Thoracic aorta (tissue), 2 donors: ENCODE measurements around the gene PPM1H. TPM values are rescaled to one million over a fixed set of nuclear protein-coding genes. Genes with fewer than 3 reads are reported as not detected.
A peak's percentile ranks its signal among the peaks of the same experiment; 100 is the strongest.

Experiments used
- ATAC-seq: fragments of 150-250 bp; one replicate; pipeline ENCODE4 v1.8.0; 2017; ENCODE audit warnings: low read depth; ENCODE audit not compliant: insufficient number of reproducible peaks, low FRiP score
- DNase-seq: peaks from one replicate; pipeline ENCODE4 v3.0.0-alpha.2; 2020; ENCODE audit warnings: low spot score
- H3K27ac ChIP-seq, 2 donors: fragments of 200-600 bp; sonication (generic); 1 replicate in 1 of 2; 2 replicates in 1 of 2; pipeline ENCODE4 v1.5.1; 2016; ENCODE audit warnings: mild to moderate bottlenecking in 2 of 2, moderate library complexity in 2 of 2
- H3K27me3 ChIP-seq: fragments of 200-600 bp; sonication (generic); replicated peaks from 2 replicates; pipeline ENCODE4 v1.6.0; 2016; ENCODE audit warnings: mild to moderate bottlenecking; ENCODE audit not compliant: insufficient read depth
- H3K36me3 ChIP-seq: fragments of 200-600 bp; sonication (generic); one replicate; pipeline ENCODE4 v1.5.1; 2016
- H3K4me1 ChIP-seq, 2 donors: fragments of 200-600 bp; sonication (generic); 1 replicate in 1 of 2; 2 replicates in 1 of 2; pipeline versions ENCODE4 v1.5.1 to v1.6.0; 2016; ENCODE audit warnings: low read depth in 2 of 2, mild to moderate bottlenecking in 1 of 2; ENCODE audit not compliant: control insufficient read depth in 1 of 2
- H3K4me3 ChIP-seq: fragments of 200-600 bp; sonication (generic); 2 replicates; pipeline ENCODE4 v1.5.1; 2016; ENCODE audit warnings: mild to moderate bottlenecking
- H3K9me3 ChIP-seq: fragments of 200-600 bp; sonication (generic); 2 replicates; pipeline ENCODE4 v1.5.1; 2016
- CTCF ChIP-seq: fragments of 200-600 bp; sonication (generic); IDR thresholded peaks from one replicate; pipeline ENCODE4 v1.5.1; 2019; ENCODE audit warnings: antibody characterized with exemption
- total RNA-seq, 2 donors: library from RNA; depleted of rRNA; stranded (reverse); fragments of >200 nt; gene quantifications; one replicate each; pipeline versions ENCODE4 v1.1.0 to v1.2.3, GENCODE V29; 2016

Gene PPM1H
- total RNA-seq, 2 donors from 2014 or later = 9.1 to 10.3 TPM

GRCh38 chr12:62933602-62934238, 1.2 kb downstream of the PPM1H start:
- H3K27ac ChIP-seq = peak overlapping the region; percentile 43 to 51
- peak; percentile 14 for ATAC-seq
- no peaks in the 10 kb centered on the region for H3K27me3 ChIP-seq
- no peaks in the 10 kb centered on the region for H3K9me3 ChIP-seq
- TF ChIP-seq CTCF = no peak
- no peaks in the 10 kb centered on the region for H3K4me1 ChIP-seq
- peak overlapping the region; percentile 75 for H3K4me3 ChIP-seq
- no peak for DNase-seq
- no peaks in the 10 kb centered on the region for H3K36me3 ChIP-seq

DNA sequence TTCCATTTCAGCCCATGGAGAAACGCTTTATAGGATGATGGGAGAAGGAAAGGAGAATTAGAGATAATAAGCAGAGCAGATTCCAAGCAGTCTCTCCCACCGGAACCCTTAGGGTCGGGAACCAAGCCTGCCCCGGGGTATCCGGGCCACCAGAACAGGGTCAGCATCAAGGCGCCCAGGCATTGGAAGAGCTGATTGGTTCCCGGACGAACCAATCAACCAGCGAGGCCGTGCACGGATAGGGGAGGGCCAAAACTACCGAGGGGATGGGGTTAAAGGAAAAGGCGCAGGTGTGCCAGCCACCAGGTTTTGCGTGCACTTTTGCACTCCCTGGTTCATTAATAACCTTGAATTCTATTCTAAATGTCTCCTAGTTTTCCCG, 1.7 kb downstream of the PPM1H start:
- TF ChIP-seq CTCF = no peak
- DNase-seq = no peak
- Histone ChIP-seq H3K27ac (no peak overlapping the region), H3K9me3 (no peaks in the 10 kb centered on the region), H3K4me3 (peak overlapping the region; percentile 75), H3K36me3 (no peaks in the 10 kb centered on the region), H3K27me3 (no peaks in the 10 kb centered on the region), H3K4me1 (no peaks in the 10 kb centered on the region)
- ATAC-seq = no peak

DNA sequence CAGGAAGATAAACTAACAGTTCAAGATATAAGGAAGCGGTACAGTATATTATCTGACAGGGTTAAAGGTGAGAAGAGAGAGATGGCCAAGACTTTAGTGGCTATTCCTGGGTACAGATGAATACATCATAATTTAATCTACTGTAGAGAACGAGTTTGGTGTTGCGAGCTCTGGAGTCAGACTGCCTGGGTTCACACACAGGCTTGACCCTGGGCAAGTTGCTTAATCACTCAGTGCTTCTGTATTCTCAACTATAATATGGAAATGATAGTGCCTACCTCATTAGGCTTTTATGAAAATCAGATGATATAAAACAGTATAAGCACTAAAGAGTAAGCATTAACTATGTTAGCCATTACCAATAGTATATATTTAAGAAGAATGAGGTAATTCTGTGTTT, 3.5 kb downstream of the PPM1H start:
- no peaks in the 10 kb centered on the region for H3K4me1 ChIP-seq
- H3K36me3 ChIP-seq = no peaks in the 10 kb centered on the region
- DNase-seq (no peak), ATAC-seq (no peak)
- no peaks in the 10 kb centered on the region for H3K9me3 ChIP-seq
- no peak for TF ChIP-seq CTCF
- no peak overlapping the region for H3K27ac ChIP-seq
- no peak overlapping the region for H3K4me3 ChIP-seq
- no peaks in the 10 kb centered on the region for H3K27me3 ChIP-seq

- ATAC-seq (no peak), DNase-seq (no peak)
- no peaks in the 10 kb centered on the region for H3K27me3 ChIP-seq
- TF ChIP-seq CTCF = no peak
- H3K9me3 ChIP-seq = no peaks in the 10 kb centered on the region
- H3K36me3 ChIP-seq = no peaks in the 10 kb centered on the region
- no peak overlapping the region for H3K27ac ChIP-seq
- H3K4me3 ChIP-seq = no peak overlapping the region
- no peaks in the 10 kb centered on the region for H3K4me1 ChIP-seq
Observed at GRCh38 chr12:62930546-62931425, 4.2 kb downstream of the PPM1H start.

DNA sequence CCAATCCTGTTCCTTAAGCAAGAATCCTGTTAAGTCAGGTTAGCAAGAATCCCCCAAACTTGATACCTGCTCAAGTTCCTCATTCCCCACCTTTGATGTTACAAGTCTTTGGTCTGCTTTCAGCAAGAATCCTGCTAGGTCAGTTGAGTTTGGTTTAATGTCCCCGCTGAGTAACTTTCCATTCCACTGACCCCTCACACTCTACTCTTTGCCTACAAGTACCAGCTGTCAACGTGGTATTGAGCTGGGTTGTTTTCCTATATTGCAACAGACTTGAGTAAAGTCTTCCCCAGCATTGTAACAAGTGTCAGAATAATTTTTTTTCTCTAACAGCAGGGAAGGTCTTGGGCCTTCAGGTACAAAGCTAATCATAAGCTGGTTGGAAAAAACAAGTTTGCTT, 6.3 kb downstream of the PPM1H start:
- Histone ChIP-seq H3K4me1 (no peaks in the 10 kb centered on the region), H3K27me3 (no peaks in the 10 kb centered on the region), H3K36me3 (no peaks in the 10 kb centered on the region), H3K4me3 (no peak overlapping the region), H3K9me3 (no peaks in the 10 kb centered on the region), H3K27ac (no peak overlapping the region)
- DNase-seq (no peak), ATAC-seq (no peak)
- TF ChIP-seq CTCF = no peak
